HS-5 (cell line): ENCODE data around the gene KCTD10.
"Not testable (repeated sequence)": the region's sequence is repeated elsewhere in the genome, so short reads cannot be mapped to it uniquely, and the experiment has no call there.

Experiments
- DNase-seq: peaks from one replicate; pipeline ENCODE4 v3.0.0-alpha.2; 2012; ENCODE audit warnings: low read depth

Gene KCTD10

DNA sequence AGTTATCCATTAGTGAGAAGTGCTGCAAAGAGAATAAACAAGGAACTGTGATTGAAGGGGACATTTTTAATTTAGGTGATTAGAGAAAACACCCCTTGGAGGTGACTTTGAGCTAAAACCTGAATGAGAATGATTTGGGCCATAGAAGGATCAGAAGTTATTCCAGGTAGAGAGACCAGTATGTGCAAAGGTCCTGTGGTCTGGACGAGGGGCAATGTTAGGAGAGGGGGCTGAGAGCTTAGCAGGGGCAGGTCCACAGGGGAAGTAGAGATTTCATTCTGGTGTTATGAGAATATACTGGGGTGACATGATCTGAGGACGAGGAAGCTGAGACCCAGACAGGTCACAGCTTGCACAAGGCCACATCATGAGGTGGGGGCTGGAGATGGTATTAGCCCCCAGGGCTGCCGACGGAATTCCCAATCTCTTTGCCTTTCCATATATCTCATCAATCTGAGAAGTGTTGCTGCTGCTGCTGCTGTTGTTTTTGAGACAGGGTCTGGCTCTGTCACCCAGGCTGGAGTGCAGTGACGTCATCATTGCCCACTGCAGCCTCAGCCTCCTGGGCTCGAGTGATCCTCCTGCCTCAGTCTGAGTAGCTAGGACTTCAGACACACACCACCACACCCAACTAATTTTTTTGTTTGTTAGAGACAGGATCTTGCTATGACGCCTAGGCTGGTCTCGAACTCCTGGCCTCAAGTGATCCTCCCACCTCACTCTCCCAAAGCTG, 55.6 kb downstream of the KCTD10 start:
- no peak for DNase-seq

DNA sequence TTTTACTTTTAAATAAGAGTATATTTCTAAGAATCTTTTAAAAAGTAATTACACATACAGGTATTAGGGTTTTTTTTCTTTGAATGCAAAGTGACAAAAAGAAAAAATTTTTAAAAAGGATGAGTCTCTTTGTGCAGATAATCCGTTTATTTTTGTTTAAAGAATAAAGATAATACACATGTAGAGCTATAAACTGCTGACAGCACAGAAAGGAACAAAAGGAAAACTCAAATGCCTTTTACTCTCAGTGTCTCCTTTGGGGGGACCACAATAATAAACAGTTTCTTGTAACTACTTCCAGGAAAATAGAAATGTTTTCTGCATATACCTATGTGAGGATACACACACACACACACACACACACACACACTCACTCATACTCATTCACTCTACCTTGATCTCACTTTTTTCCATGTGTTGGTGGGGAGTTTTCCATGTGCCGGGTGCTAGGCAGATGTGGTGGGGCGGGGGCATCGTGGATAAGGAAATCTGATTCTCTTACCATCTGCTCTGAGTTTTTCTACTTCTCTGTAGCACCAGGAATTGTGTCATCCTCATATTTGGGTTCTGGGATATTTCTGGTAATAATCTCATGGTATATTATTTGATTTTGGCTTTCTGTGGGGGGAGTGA, 58.1 kb downstream of the KCTD10 start:
- no peak for DNase-seq

DNA sequence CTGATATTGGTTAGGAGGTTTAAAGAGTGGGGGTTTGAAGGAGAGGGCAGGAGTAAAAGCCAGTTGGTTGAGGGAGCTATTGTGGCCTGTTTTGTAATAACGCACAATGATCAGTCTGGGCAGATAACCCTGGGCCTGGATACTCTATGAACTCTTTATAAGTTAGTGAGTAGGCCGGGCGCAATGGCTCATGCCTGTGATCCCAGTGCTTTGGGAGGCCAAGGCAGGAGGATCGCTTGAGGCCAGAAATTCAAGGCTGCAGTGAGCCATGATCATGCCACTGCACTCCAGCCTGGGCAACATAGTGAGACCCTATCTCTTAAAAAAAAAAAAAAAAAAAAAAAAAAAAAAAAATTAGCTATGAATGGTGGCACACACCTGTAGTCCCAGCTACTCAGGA, 71.0 kb downstream of the KCTD10 start:
- DNase-seq, result not testable (repeated sequence)

DNA sequence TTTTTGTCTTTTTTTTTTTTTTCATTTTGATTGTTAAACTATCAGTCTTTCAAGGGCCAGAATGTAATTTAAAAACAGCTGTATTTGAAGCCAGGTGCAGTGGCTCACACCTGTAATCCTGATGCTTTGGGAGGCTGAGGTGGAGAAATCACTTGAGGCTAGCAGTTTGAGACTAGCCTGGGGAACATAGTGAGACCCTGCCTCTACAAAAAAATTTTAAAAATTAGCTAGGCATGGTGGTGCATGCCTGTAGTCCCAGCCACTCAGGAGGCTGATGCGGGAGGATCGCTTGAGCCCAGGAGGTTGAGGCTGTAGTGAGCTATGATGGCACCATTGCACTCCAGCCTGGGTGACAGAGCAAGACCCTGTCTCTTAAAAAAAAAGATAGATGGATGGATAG, 72.3 kb downstream of the KCTD10 start:
- not testable (repeated sequence) for DNase-seq
